SK-N-SH treated with all-trans-retinoic acid at 6 μM for 48 hours (cell line): ENCODE results near the gene ATP13A2.

ENCODE experiments used
- OSR1 ChIP-seq: fragments of 250-450 bp; sonication (Bioruptor Pico); IDR thresholded peaks from 2 replicates; pipeline ENCODE4 v1.8.0; 2022; ENCODE audit warnings: moderate library complexity, mild to moderate bottlenecking, inconsistent platforms
- RARB ChIP-seq: fragments of 250-450 bp; sonication (Bioruptor Pico); IDR thresholded peaks from 2 replicates; pipeline ENCODE4 v1.8.0; 2021; ENCODE audit warnings: mild to moderate bottlenecking, moderate library complexity
- SNAI2 ChIP-seq: fragments of 250-450 bp; sonication (Bioruptor Pico); IDR thresholded peaks from 2 replicates; pipeline ENCODE4 v1.5.0; 2020; ENCODE audit warnings: mild to moderate bottlenecking, moderate library complexity
- ZNF565 ChIP-seq: fragments of 450-650 bp; formaldehyde crosslinking; conservative IDR thresholded peaks from 2 replicates; pipeline ENCODE4 v1.5.0; 2020; ENCODE audit warnings: low read depth, mild to moderate bottlenecking, moderate library complexity
- ZNF70 ChIP-seq: fragments of 450-650 bp; formaldehyde crosslinking; IDR thresholded peaks from 2 replicates; pipeline ENCODE4 v1.5.0; 2020; ENCODE audit warnings: mild to moderate bottlenecking, moderate library complexity
- ZNF8 ChIP-seq: fragments of 450-650 bp; formaldehyde crosslinking; IDR thresholded peaks from 2 replicates; pipeline ENCODE4 v1.5.0; 2020; ENCODE audit warnings: mild to moderate bottlenecking, moderate library complexity
- TF ChIP-seq, protein P1 (sequence below): fragments of 250-450 bp; sonication (Bioruptor Pico); IDR thresholded peaks from 2 replicates; pipeline ENCODE4 v1.8.0; 2020; ENCODE audit warnings: mild to moderate bottlenecking, moderate library complexity, borderline replicate concordance
- TF ChIP-seq, protein P2 (sequence below): fragments of 250-450 bp; sonication (Bioruptor Pico); IDR thresholded peaks from 2 replicates; pipeline ENCODE4 v1.5.1; 2021; ENCODE audit warnings: mild to moderate bottlenecking, moderate library complexity
- TF ChIP-seq, protein P3 (sequence below): fragments of 250-450 bp; sonication (Bioruptor Pico); IDR thresholded peaks from 2 replicates; pipeline ENCODE4 v1.5.1; 2020; ENCODE audit warnings: low read depth, mild to moderate bottlenecking, moderate library complexity

DNA sequence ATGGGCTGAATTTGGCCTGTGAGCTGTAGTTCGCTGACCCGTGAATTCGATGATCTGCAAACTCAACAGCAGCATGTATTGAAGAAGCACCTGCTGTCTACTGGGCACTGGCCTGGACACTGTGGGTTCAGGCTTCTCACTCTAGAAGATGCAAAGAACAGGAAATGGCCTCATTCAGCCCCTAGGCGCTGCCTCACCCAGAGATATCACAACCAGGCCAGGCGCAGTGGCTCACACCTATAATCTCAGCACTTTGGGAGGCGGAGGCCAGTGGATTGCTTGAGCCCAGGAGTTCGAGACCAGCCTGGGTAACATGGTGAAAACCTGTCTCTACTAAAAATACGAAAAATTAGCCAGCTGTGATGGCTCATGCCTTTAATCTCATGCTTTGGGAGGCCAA is 55.0 kb downstream of the ATP13A2 start:
- no peak for TF ChIP-seq ZNF8 (CRISPR knock-in tag)
- TF ChIP-seq, protein P1, sequence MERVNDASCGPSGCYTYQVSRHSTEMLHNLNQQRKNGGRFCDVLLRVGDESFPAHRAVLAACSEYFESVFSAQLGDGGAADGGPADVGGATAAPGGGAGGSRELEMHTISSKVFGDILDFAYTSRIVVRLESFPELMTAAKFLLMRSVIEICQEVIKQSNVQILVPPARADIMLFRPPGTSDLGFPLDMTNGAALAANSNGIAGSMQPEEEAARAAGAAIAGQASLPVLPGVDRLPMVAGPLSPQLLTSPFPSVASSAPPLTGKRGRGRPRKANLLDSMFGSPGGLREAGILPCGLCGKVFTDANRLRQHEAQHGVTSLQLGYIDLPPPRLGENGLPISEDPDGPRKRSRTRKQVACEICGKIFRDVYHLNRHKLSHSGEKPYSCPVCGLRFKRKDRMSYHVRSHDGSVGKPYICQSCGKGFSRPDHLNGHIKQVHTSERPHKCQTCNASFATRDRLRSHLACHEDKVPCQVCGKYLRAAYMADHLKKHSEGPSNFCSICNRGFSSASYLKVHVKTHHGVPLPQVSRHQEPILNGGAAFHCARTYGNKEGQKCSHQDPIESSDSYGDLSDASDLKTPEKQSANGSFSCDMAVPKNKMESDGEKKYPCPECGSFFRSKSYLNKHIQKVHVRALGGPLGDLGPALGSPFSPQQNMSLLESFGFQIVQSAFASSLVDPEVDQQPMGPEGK (CRISPR knock-in tag), result no peak
- TF ChIP-seq, protein P2, sequence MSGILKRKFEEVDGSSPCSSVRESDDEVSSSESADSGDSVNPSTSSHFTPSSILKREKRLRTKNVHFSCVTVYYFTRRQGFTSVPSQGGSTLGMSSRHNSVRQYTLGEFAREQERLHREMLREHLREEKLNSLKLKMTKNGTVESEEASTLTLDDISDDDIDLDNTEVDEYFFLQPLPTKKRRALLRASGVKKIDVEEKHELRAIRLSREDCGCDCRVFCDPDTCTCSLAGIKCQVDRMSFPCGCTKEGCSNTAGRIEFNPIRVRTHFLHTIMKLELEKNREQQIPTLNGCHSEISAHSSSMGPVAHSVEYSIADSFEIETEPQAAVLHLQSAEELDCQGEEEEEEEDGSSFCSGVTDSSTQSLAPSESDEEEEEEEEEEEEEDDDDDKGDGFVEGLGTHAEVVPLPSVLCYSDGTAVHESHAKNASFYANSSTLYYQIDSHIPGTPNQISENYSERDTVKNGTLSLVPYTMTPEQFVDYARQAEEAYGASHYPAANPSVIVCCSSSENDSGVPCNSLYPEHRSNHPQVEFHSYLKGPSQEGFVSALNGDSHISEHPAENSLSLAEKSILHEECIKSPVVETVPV (CRISPR knock-in tag), result no peak
- TF ChIP-seq, protein P3, sequence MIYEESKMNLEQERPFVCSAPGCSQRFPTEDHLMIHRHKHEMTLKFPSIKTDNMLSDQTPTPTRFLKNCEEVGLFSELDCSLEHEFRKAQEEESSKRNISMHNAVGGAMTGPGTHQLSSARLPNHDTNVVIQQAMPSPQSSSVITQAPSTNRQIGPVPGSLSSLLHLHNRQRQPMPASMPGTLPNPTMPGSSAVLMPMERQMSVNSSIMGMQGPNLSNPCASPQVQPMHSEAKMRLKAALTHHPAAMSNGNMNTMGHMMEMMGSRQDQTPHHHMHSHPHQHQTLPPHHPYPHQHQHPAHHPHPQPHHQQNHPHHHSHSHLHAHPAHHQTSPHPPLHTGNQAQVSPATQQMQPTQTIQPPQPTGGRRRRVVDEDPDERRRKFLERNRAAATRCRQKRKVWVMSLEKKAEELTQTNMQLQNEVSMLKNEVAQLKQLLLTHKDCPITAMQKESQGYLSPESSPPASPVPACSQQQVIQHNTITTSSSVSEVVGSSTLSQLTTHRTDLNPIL, result no peak
- no peak for TF ChIP-seq ZNF70 (CRISPR knock-in tag)
- no peak for TF ChIP-seq RARB (CRISPR knock-in tag)
- no peak for TF ChIP-seq ZNF565
- no peak for TF ChIP-seq SNAI2 (CRISPR knock-in tag)
- TF ChIP-seq OSR1, result no peak
